HG03378 (cell line): ENCODE measurements around the gene FALEC.
A peak's percentile ranks its signal among the peaks of the same experiment; 100 is the strongest.
"Not testable (repeated sequence)": the region's sequence is repeated elsewhere in the genome, so short reads cannot be mapped to it uniquely, and the experiment has no call there.

Experiments
- ATAC-seq: cut with Tn5 transposase; IDR thresholded peaks from one replicate; pipeline ENCODE4 v1.9.1; 2021; ENCODE audit warnings: mild to moderate bottlenecking, moderate library complexity; ENCODE audit not compliant: unreplicated experiment

The FALEC gene

GRCh38 chr1:150573648-150574071 lies 58.1 kb downstream of the FALEC start:
- not testable (repeated sequence) for ATAC-seq

GRCh38 chr1:150574260-150575071 lies 58.9 kb downstream of the FALEC start:
- ATAC-seq, result no peak

GRCh38 chr1:150575072-150575489 lies 59.5 kb downstream of the FALEC start:
- no peak for ATAC-seq

GRCh38 chr1:150575518-150576366 lies 60.2 kb downstream of the FALEC start:
- ATAC-seq, result no peak

GRCh38 chr1:150576367-150576711 lies 60.8 kb downstream of the FALEC start:
- no peak for ATAC-seq

GRCh38 chr1:150576794-150577556 lies 61.4 kb downstream of the FALEC start:
- ATAC-seq, result no peak

GRCh38 chr1:150577557-150578271 lies 62.2 kb downstream of the FALEC start:
- ATAC-seq, result no peak

- ATAC-seq, result no peak
Measured at GRCh38 chr1:150578272-150579109, 62.9 kb downstream of the FALEC start.

GRCh38 chr1:150579110-150579944 lies 63.8 kb downstream of the FALEC start, which contains the start of gene MCL1:
TSS of gene MCL1 (minus strand) at chr1:150579610. CDS start at chr1:150579530, 80 bp downstream.
- peak; percentile 90 for ATAC-seq

GRCh38 chr1:150579945-150580642 lies 64.5 kb downstream of the FALEC start:
- ATAC-seq, result no peak

GRCh38 chr1:150580966-150581365 lies 65.4 kb downstream of the FALEC start:
- ATAC-seq, result not testable (repeated sequence)

GRCh38 chr1:150581437-150581836 lies 65.9 kb downstream of the FALEC start:
- not testable (repeated sequence) for ATAC-seq

- ATAC-seq, result not testable (repeated sequence)
Measured at GRCh38 chr1:150581962-150582361, 66.4 kb downstream of the FALEC start.

GRCh38 chr1:150582371-150582770 lies 66.8 kb downstream of the FALEC start:
- no peak for ATAC-seq
